OCI-LY3 (cell line): ENCODE measurements around the gene PITX2.

Experiments
- H2AFZ ChIP-seq: fragments of 200-600, 300-600 bp; shearing (Covaris generic); 2 replicates; pipeline ENCODE4 v1.6.0; 2014; ENCODE audit warnings: antibody characterized with exemption, low read depth, low read length
- H3K27ac ChIP-seq: fragments of 200-600, 300-600 bp; sonication (generic); 2 replicates; pipeline ENCODE4 v1.5.1; 2014; ENCODE audit warnings: mild to moderate bottlenecking, low read length, moderate library complexity, mixed read lengths
- H3K27me3 ChIP-seq: fragments of 200-600, 300-600 bp; sonication (generic); 2 replicates; pipeline ENCODE4 v1.6.1; 2014; ENCODE audit warnings: low read depth, low read length, mixed read lengths
- H3K36me3 ChIP-seq: fragments of 200-600, 300-600 bp; sonication (generic); replicated peaks from 2 replicates; pipeline ENCODE3; 2014; ENCODE audit warnings: low read depth, low read length, mixed read lengths
- H3K4me1 ChIP-seq: fragments of 300-600, 200-600 bp; sonication (generic); 2 replicates; pipeline ENCODE4 v1.6.1; 2014; ENCODE audit warnings: low read length, mixed read lengths
- H3K4me2 ChIP-seq: fragments of 200-600, 300-600 bp; sonication (generic); 2 replicates; pipeline ENCODE4 v1.6.1; 2014; ENCODE audit warnings: low read length, mixed read lengths
- H3K4me3 ChIP-seq: fragments of 300-600, 200-600 bp; sonication (generic); 2 replicates; pipeline ENCODE4 v1.5.1; 2014; ENCODE audit warnings: antibody characterized with exemption, mild to moderate bottlenecking, low read length, moderate library complexity
- H3K79me2 ChIP-seq: fragments of 300-600, 200-600 bp; shearing (Covaris generic); 2 replicates; pipeline ENCODE4 v1.6.1; 2014; ENCODE audit warnings: mild to moderate bottlenecking, low read length, mixed read lengths
- H3K9ac ChIP-seq: fragments of 300-600, 200-600 bp; shearing (Covaris generic); 2 replicates; pipeline ENCODE4 v1.6.0; 2014; ENCODE audit warnings: mild to moderate bottlenecking, low read length, moderate library complexity
- H3K9me3 ChIP-seq: fragments of 200-600, 300-600 bp; shearing (Covaris generic); 2 replicates; pipeline ENCODE4 v1.6.1; 2014; ENCODE audit warnings: low read length, mixed read lengths; ENCODE audit not compliant: insufficient read depth
- H4K20me1 ChIP-seq: fragments of 200-600, 300-600 bp; sonication (generic); 2 replicates; pipeline ENCODE4 v1.6.1; 2016; ENCODE audit warnings: low read length, mixed read lengths; ENCODE audit not compliant: insufficient read depth
- EZH2phosphoT487 ChIP-seq: fragments of 200-600 bp; shearing (Covaris generic); IDR thresholded peaks from 2 replicates; pipeline ENCODE4 v1.6.1; 2018; ENCODE audit warnings: antibody characterized with exemption, mixed run types, low read depth
- TF ChIP-seq, protein P1 (sequence below): fragments of 200-600, 300-600 bp; sonication (generic); IDR thresholded peaks from 2 replicates; pipeline ENCODE4 v1.5.1; 2014; ENCODE audit warnings: antibody characterized with exemption, low read length, low read depth

Gene PITX2

DNA sequence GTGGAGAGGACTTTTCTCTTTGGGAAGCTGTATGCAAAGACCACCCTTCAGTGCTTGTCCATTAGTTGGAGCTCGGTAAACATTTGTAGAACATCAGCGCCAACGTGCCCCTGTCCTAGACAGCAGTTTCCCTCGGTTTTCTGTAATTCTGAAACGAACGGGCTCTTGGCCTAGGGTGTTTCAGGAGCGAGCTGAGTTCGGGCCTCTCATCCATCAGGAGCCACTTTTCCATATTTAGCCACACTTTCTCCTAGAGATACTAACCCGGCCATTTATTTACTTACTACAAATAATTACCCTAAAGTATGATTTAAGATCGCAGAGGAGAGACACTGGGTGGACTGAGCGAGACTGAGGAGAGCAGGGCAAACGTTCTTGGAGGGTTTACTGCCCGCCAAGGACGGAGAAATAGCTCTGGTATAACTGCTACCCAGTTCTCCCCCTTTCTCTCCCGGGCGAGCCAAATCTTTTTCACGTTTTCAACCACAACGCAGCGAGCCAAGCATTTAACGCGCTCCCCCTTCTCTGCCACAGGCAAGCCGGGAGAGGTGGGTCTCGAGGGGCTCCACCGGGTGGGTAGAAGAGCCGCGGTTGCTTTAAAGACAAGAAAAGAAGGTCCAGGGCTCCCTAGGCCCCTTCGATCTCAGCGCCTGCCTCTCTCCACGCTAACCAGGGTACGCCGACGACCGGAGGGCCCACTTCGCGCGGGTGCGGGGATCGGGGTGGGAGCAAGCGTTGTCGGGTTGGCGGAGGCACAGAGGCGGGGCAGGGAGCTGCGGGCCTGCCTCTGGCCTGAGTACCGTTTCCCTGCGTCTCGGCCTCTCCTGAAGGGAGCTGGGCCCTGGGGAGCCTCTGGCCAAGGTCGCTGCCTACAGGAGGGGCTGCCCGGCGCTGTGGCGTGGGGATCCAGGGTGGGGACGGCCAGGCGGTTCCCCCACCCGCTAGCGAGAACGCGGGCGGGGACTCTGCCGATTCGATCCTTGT lies 10.8 kb upstream of the PITX2 start:
- no peaks in the 10 kb centered on the region for H3K36me3 ChIP-seq
- no peaks in the 10 kb centered on the region for H3K79me2 ChIP-seq
- H3K4me2 ChIP-seq = no peak overlapping the region

DNA sequence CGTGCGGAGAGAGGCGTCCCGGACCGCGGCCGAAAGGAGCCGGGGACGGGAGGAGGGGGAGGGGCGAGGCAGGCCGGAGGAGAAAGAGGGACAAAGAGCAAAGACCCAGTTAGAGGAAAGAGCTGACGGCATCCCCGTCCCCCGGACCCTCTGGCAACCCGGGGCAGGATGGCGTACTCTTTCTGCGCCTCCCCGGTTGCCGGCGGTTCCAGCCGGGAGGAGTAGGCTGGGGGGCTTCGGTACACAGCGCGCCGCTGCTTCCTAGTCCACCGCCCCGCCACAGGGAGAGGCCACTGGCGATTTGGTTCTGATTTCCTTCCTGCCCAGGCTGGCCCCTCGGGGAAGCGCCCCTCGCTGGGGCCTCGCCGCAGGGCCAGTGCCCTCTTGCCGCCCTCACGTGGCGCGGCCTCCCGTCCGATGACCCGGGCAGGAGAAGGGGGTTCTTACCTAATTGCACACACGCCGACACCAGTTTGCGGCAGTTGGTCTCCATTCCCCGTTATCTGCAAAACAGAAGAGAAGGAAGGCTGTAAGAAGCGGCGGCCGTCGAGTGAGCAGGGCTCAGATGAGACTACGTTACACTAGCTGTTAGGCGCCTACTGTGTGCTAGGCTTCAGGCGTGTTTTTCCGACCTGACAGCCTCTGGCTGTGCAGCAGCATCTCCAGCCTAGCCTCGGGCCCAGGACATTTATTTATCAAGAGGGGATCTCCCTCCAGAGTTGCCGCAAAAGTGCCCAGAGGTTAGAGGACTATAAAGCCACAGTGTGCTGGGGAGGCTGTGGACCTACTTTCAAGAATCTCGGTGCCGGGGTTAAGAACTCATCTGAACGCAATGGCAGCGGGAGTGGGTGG lies 9.9 kb upstream of the PITX2 start:
- H3K4me3 ChIP-seq = no peak overlapping the region
- H3K4me2 ChIP-seq = no peak overlapping the region
- H3K27me3 ChIP-seq = no peaks in the 10 kb centered on the region

More for the DNA sequence above, 10.8 kb upstream of the PITX2 start:
- H3K9me3 ChIP-seq = no peaks in the 10 kb centered on the region
- no peak overlapping the region for H3K9ac ChIP-seq
- H3K27me3 ChIP-seq = no peaks in the 10 kb centered on the region
- H3K4me1 ChIP-seq = no peaks in the 10 kb centered on the region
- TF ChIP-seq, protein P1, sequence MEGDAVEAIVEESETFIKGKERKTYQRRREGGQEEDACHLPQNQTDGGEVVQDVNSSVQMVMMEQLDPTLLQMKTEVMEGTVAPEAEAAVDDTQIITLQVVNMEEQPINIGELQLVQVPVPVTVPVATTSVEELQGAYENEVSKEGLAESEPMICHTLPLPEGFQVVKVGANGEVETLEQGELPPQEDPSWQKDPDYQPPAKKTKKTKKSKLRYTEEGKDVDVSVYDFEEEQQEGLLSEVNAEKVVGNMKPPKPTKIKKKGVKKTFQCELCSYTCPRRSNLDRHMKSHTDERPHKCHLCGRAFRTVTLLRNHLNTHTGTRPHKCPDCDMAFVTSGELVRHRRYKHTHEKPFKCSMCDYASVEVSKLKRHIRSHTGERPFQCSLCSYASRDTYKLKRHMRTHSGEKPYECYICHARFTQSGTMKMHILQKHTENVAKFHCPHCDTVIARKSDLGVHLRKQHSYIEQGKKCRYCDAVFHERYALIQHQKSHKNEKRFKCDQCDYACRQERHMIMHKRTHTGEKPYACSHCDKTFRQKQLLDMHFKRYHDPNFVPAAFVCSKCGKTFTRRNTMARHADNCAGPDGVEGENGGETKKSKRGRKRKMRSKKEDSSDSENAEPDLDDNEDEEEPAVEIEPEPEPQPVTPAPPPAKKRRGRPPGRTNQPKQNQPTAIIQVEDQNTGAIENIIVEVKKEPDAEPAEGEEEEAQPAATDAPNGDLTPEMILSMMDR = no peak
- no peak for TF ChIP-seq EZH2phosphoT487
- no peak overlapping the region for H3K4me3 ChIP-seq
- no peak overlapping the region for H2AFZ ChIP-seq
- no peak overlapping the region for H3K27ac ChIP-seq
- H4K20me1 ChIP-seq = no peaks in the 10 kb centered on the region

DNA sequence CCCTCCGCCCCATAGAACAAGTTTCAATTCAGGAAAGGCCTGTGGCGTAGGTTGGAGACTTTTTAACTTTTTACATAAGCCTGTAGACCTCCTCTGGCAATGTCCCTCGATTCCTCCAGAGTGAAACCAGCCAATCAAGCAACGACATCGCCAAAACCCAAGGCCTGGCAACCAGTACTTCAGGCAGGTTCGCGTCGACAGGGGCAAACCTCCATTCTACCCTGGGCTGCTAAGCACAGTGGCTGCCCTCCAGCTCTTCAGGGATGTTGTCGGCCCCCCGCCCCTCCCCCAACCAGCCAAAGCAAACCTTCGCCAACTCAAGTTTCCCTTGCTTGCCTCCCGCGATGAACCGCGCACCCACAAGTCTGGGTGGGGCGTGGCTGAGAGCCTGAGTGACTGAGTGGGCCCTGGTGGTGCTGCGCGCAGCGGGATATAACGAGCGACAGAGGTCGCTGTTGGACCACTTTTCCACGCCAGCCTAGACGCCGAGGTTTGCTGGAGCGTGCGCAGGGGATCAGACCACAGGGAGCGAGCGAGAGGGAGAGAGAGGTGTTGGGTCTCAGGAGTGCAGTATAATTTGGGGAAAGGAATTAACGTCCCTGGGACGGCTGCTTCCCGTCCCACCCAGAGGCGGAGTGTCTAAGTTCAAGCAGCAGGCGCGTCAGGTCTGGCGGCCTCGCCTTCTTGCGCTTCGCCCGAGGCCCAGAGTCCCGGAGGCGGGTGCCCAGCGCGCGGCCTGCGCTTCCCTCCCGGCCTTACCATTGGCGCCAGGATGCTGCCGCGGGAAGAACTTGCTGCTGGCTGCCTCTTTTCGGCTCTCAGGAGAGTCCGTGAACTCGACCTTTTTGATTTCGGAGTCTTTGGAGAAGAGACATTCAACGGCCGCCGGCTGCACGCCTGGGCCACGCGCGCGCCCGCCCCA lies 9.0 kb upstream of the PITX2 start:
- Histone ChIP-seq H3K9me3 (no peaks in the 10 kb centered on the region), H3K36me3 (no peaks in the 10 kb centered on the region), H3K4me1 (no peaks in the 10 kb centered on the region), H3K4me3 (no peak overlapping the region), H3K9ac (no peak overlapping the region), H3K27ac (no peak overlapping the region), H3K79me2 (no peaks in the 10 kb centered on the region), H3K27me3 (no peaks in the 10 kb centered on the region), H4K20me1 (no peaks in the 10 kb centered on the region), H3K4me2 (no peak overlapping the region), H2AFZ (no peak overlapping the region)
- TF ChIP-seq, protein P1 = no peak
- no peak for TF ChIP-seq EZH2phosphoT487

More for the DNA sequence above, 9.9 kb upstream of the PITX2 start:
- Histone ChIP-seq H3K4me1 (no peaks in the 10 kb centered on the region), H3K79me2 (no peaks in the 10 kb centered on the region), H3K9ac (no peak overlapping the region), H4K20me1 (no peaks in the 10 kb centered on the region), H3K9me3 (no peaks in the 10 kb centered on the region), H2AFZ (no peak overlapping the region), H3K27ac (no peak overlapping the region), H3K36me3 (no peaks in the 10 kb centered on the region)
- no peak for TF ChIP-seq EZH2phosphoT487
- TF ChIP-seq, protein P1 = no peak
